B cell (primary cell): ENCODE results near the gene GSC2. TPM values are rescaled to one million over a fixed set of nuclear protein-coding genes. Genes with fewer than 3 reads are reported as not detected.

Experiments used
- ATAC-seq: fragments of 200-7000 bp; cut with Tn5 transposase; one replicate; pipeline ENCODE4 v1.10.0; 2021; ENCODE audit warnings: low read depth, mild to moderate bottlenecking, moderate number of reproducible peaks, moderate library complexity
- CTCF ChIA-PET: fragments of 350-600 bp; sonication (Branson Sonifier 250); formaldehyde crosslinking; loops from one replicate; lab custom pipeline; 2021; ENCODE audit warnings: antibody characterized with exemption, inconsistent platforms; lab: Charles Lee
- POLR2A ChIA-PET: fragments of 350-600 bp; sonication (Branson Sonifier 250); formaldehyde crosslinking; loops from one replicate; lab custom pipeline; 2021; ENCODE audit warnings: antibody characterized with exemption; lab: Charles Lee
- DNase-seq: peaks from one replicate; pipeline ENCODE4 v3.0.0; 2013
- H2AFZ ChIP-seq: 2 replicates; pipeline ENCODE4 v1.6.1; 2012; ENCODE audit warnings: mild to moderate bottlenecking, low read depth, low read length; ENCODE audit not compliant: insufficient read depth, poor library complexity, severe bottlenecking
- H3K27ac ChIP-seq, 2 donors: 1 replicate in 1 of 2; 2 replicates in 1 of 2; pipeline ENCODE4 v1.5.1; 2012 to 2013; ENCODE audit warnings: low read length in 2 of 2, mild to moderate bottlenecking in 2 of 2, moderate library complexity in 1 of 2
- H3K27me3 ChIP-seq, 4 experiments: fragments of 200-600 bp in 1 of 4; sonication (generic) in 1 of 4; replicated peaks in 1 of 4; 1 replicate in 2 of 4; 2 replicates in 2 of 4; pipeline versions ENCODE4 v1.6.1 to v1.7.0; 2013 to 2016; ENCODE audit warnings: low read length in 3 of 4, mild to moderate bottlenecking in 2 of 4, mixed read lengths in 1 of 4, moderate library complexity in 1 of 4; ENCODE audit not compliant: insufficient read depth in 4 of 4, control insufficient read depth in 3 of 4; ENCODE audit errors: control extremely low read depth in 1 of 4
- H3K36me3 ChIP-seq, 2 experiments: replicated peaks in 1 of 2; 1 replicate in 1 of 2; 2 replicates in 1 of 2; pipeline versions ENCODE4 v1.6.1 to v1.7.1; 2013; ENCODE audit warnings: low read length in 1 of 2; ENCODE audit not compliant: insufficient read depth in 2 of 2, control insufficient read depth in 1 of 2; ENCODE audit errors: control extremely low read depth in 1 of 2, extremely low read depth in 1 of 2
- H3K4me1 ChIP-seq, 2 donors: fragments of 200-600 bp in 1 of 2; sonication (generic) in 1 of 2; 1 replicate in 1 of 2; 2 replicates in 1 of 2; pipeline versions ENCODE4 v1.5.1 to v1.6.1; 2013 to 2017; ENCODE audit warnings: low read length in 2 of 2; ENCODE audit not compliant: control insufficient read depth in 2 of 2, insufficient read depth in 2 of 2
- H3K4me2 ChIP-seq: replicated peaks from 2 replicates; pipeline ENCODE3; 2012; ENCODE audit warnings: mild to moderate bottlenecking, low read depth, low read length; ENCODE audit not compliant: poor library complexity, severe bottlenecking
- H3K4me3 ChIP-seq, 5 experiments: fragments of 200-600 bp in 1 of 5; sonication (generic) in 1 of 5; 1 replicate in 3 of 5; 2 replicates in 2 of 5; pipeline versions ENCODE4 v1.5.1 to v1.7.0; 2011 to 2016; ENCODE audit warnings: low read length in 4 of 5, mild to moderate bottlenecking in 4 of 5, low read depth in 2 of 5, control low read depth in 1 of 5, moderate library complexity in 1 of 5; ENCODE audit not compliant: insufficient read depth in 1 of 5; ENCODE audit errors: control extremely low read depth in 1 of 5, extremely low read depth in 1 of 5
- H3K79me2 ChIP-seq: fragments of 200-600 bp; sonication (generic); one replicate; pipeline ENCODE4 v1.6.0; 2016; ENCODE audit warnings: low read length; ENCODE audit not compliant: control insufficient read depth, insufficient read depth
- H3K9ac ChIP-seq: fragments of 200-600 bp; sonication (generic); 2 replicates; pipeline ENCODE4 v1.6.1; 2017; ENCODE audit warnings: mild to moderate bottlenecking, low read length, moderate library complexity
- H3K9me3 ChIP-seq, 3 donors: one replicate each; pipeline versions ENCODE4 v1.6.1 to v1.7.1; 2013; ENCODE audit warnings: low read length in 2 of 3; ENCODE audit not compliant: control insufficient read depth in 2 of 3, insufficient read depth in 1 of 3; ENCODE audit errors: control extremely low read depth in 1 of 3
- H4K20me1 ChIP-seq: 2 replicates; pipeline ENCODE4 v1.6.0; 2012; ENCODE audit warnings: mild to moderate bottlenecking, low read length; ENCODE audit not compliant: insufficient read depth, control insufficient read depth, poor library complexity, severe bottlenecking
- H3K27ac Mint-ChIP-seq: one replicate; pipeline ENCODE4 v1.8.0; 2021; ENCODE audit warnings: mixed read lengths
- H3K27me3 Mint-ChIP-seq: one replicate; pipeline ENCODE4 v1.8.0; 2021; ENCODE audit warnings: mixed read lengths
- H3K4me1 Mint-ChIP-seq: one replicate; pipeline ENCODE4 v1.8.0; 2021; ENCODE audit warnings: mixed read lengths
- H3K4me3 Mint-ChIP-seq: one replicate; pipeline ENCODE4 v1.8.0; 2021; ENCODE audit warnings: mixed read lengths
- H3K9me3 Mint-ChIP-seq: one replicate; pipeline ENCODE4 v1.8.0; 2022; ENCODE audit warnings: mixed read lengths; ENCODE audit not compliant: insufficient read depth
- CTCF ChIP-seq: fragments of 200-600 bp; IDR thresholded peaks from one replicate; pipeline ENCODE4 v1.8.0; 2022; ENCODE audit warnings: antibody characterized with exemption, mild to moderate bottlenecking
- EZH2 ChIP-seq: IDR thresholded peaks from 2 replicates; pipeline ENCODE4 v1.6.1; 2012; ENCODE audit warnings: borderline replicate concordance, low read depth, mild to moderate bottlenecking, moderate library complexity, low read length; ENCODE audit not compliant: insufficient read depth, poor library complexity, severe bottlenecking
- WGBS: methylation state at CpG from one replicate; pipeline ENCODE4 v1.1.5; 2013; ENCODE audit warnings: missing lambda C conversion rate; ENCODE audit not compliant: insufficient coverage; 5-methylcytosine and 5-hydroxymethylcytosine counted together
- intact Hi-C: fragments of 100-400 bp; cut with micrococcal nuclease; formaldehyde crosslinking; loops from one replicate; pipeline ENCODE4 v1.10.0; 2022
- polyA plus RNA-seq: library from polyadenylated mRNA; depleted of rRNA; stranded (reverse); fragments of >200 nt; gene quantifications from 2 replicates; pipeline ENCODE4 v1.2.3, GENCODE V29; 2012
- total RNA-seq, 2 donors: library from RNA; stranded (reverse); fragments of 120-200 nt in 1 of 2; gene quantifications; 1 replicate in 1 of 2; 2 replicates in 1 of 2; pipeline versions ENCODE4 v1.2.3 to v1.2.4, GENCODE V29; 2013 to 2022

GSC2 gene
- total and polyA plus RNA-seq, 2 donors (not counting 1 experiment from before 2014, with no cell fraction given): not detected

GRCh38 chr22:19106886-19107729 lies 43.0 kb downstream of the GSC2 start:
- no peak for TF ChIP-seq EZH2
- no peak for TF ChIP-seq CTCF
- CTCF ChIA-PET: interaction anchor here (0.5 to 1.1 kb wide), 2 partner anchors 37 to 143 kb away, joined by 3 to 4 read pairs; partner anchors contain the start of gene ESS2
- Histone ChIP-seq H3K79me2 (peaks cover 97% of the 10 kb centered on the region), H3K4me3 (no peak overlapping the region), H3K4me1 (peaks cover 25 to 41% of the 10 kb centered on the region in 2 donors), H3K4me2 (no peak overlapping the region), H3K27ac (no peak overlapping the region), H3K27me3 (no peaks in the 10 kb centered on the region), H3K9ac (no peak overlapping the region), H2AFZ (no peak overlapping the region), H4K20me1 (peaks cover 82% of the 10 kb centered on the region), H3K9me3 (no peaks in the 10 kb centered on the region), H3K36me3 (peaks cover 0 to 5% of the 10 kb centered on the region in 2 experiments)
- ATAC-seq: no peak
- 77% methylated on average over 1 of the region's 3 CpGs for WGBS
- POLR2A ChIA-PET: no interaction called here
- intact Hi-C loops: loop anchor here (1.0 to 5.0 kb wide), 2 partner anchors 35 to 523 kb away; partner anchors contain the start of gene ESS2
- H3K27ac Mint-ChIP-seq: no peak overlapping the region
- no peak for DNase-seq
- no peaks in the 10 kb centered on the region for H3K27me3 Mint-ChIP-seq
- H3K4me3 Mint-ChIP-seq: no peak overlapping the region
- peaks cover 62% of the 10 kb centered on the region for H3K4me1 Mint-ChIP-seq
- no peaks in the 10 kb centered on the region for H3K9me3 Mint-ChIP-seq
